ENCODE measurements around the gene CDCA4. TPM values are rescaled to one million over a fixed set of nuclear protein-coding genes. Genes with fewer than 3 reads are reported as not detected.

The CDCA4 gene
- total and polyA plus RNA-seq, 2 donors (not counting 3 experiments of a cell fraction or from before 2014, with no cell fraction given) = 29.9 to 44.5 TPM

- no peak overlapping the region for H3K4me2 ChIP-seq (ENCODE audit: insufficient read depth, low read length)
- CTCF ChIA-PET = interaction anchor here (1.7 kb wide), 1 partner anchor 15 kb away, joined by 4 read pairs; no protein-coding TSS in a partner anchor
- POLR2A ChIA-PET = interaction anchor here (1.2 kb wide), 1 partner anchor 10 kb away, joined by 5 read pairs; the partner anchor contains the start of gene CDCA4
- DNase-seq (ENCODE audit: low read depth, low spot score) (no peak), FAIRE-seq (no peak)
- no peaks in the 10 kb centered on the region for H3K9me1 ChIP-seq (replicated peaks; ENCODE audit: control insufficient read depth, extremely low read depth, insufficient read depth, low read length)
- no peak overlapping the region for H3K4me3 ChIP-seq (replicated peaks in 1 of 3; ENCODE audit: insufficient read depth in 1 of 3, low read depth in 1 of 3, low read length in 3 of 3)
- no peak overlapping the region for H3K27ac ChIP-seq (ENCODE audit: insufficient read depth, low read depth, low read length)
- H3K9me3 ChIP-seq (replicated peaks; ENCODE audit: control insufficient read depth, insufficient read depth, low read length) = no peaks in the 10 kb centered on the region
- no peaks in the 10 kb centered on the region for H4K20me1 ChIP-seq (replicated peaks; ENCODE audit: control insufficient read depth, extremely low read depth, insufficient read depth, low read length)
- intact Hi-C loops (cut with micrococcal nuclease) = no loop called here
- dilution Hi-C loops (cut with MboI; ENCODE audit: extremely low pct_ligation_motif_present, low sequenced_read_pairs) = no loop called here
- no peak overlapping the region for H2AFZ ChIP-seq (ENCODE audit: low read depth, low read length)
- no peaks in the 10 kb centered on the region for H3K36me3 ChIP-seq (ENCODE audit: control insufficient read depth in 2 of 2, extremely low read depth in 1 of 2, insufficient read depth in 2 of 2, low read length in 2 of 2)
- H3K4me1 ChIP-seq (ENCODE audit: control insufficient read depth, extremely low read depth, insufficient read depth, low read length) = peaks cover 14% of the 10 kb centered on the region
- H3K79me2 ChIP-seq (ENCODE audit: control insufficient read depth, insufficient read depth, low read length) = no peaks in the 10 kb centered on the region
- no TSS peak for BruUV-seq (replicated peaks)
- no peaks in the 10 kb centered on the region for H3K27me3 ChIP-seq (ENCODE audit: control insufficient read depth in 2 of 2, insufficient read depth in 2 of 2, low read length in 2 of 2)
- TF ChIP-seq FOS (IDR thresholded peaks at IDR 0.05; ENCODE audit: borderline replicate concordance, insufficient read depth, low read length) (no peak), MYC (IDR thresholded peaks at IDR 0.05; ENCODE audit: low read depth, low read length) (no peak), GATA2 (IDR thresholded peaks at IDR 0.05; ENCODE audit: insufficient read depth, insufficient read length, low read depth, low read length) (no peak), POLR2AphosphoS5 (IDR thresholded peaks at IDR 0.05; ENCODE audit: insufficient read depth, low read depth, low read length) (no peak), EZH2 (IDR thresholded peaks at IDR 0.05; ENCODE audit: borderline replicate concordance, low read depth, low read length, severe bottlenecking) (no peak), MAX (IDR thresholded peaks at IDR 0.05; ENCODE audit: insufficient read depth, insufficient read length) (no peak), CTCF (IDR thresholded peaks at IDR 0.05; ENCODE audit: extremely low read depth in 1 of 2, insufficient read depth in 1 of 2, low read depth in 1 of 2, low read length in 2 of 2) (no peak), JUN (IDR thresholded peaks at IDR 0.05; ENCODE audit: borderline replicate concordance, insufficient read depth, insufficient read length, low read depth) (no peak), POLR2A (IDR thresholded peaks at IDR 0.05; ENCODE audit: low read depth, low read length) (no peak)
- no peak overlapping the region for H3K9ac ChIP-seq (replicated peaks; ENCODE audit: extremely low read depth, insufficient read depth, low read length)
These were observed 10.0 kb upstream of the CDCA4 start for GRCh38 chr14:105030836-105031396.
